ENCODE results near the gene PNMA8C.
"Not testable (repeated sequence)": the region's sequence is repeated elsewhere in the genome, so short reads cannot be mapped to it uniquely, and the experiment has no call there.

The PNMA8C gene

DNA sequence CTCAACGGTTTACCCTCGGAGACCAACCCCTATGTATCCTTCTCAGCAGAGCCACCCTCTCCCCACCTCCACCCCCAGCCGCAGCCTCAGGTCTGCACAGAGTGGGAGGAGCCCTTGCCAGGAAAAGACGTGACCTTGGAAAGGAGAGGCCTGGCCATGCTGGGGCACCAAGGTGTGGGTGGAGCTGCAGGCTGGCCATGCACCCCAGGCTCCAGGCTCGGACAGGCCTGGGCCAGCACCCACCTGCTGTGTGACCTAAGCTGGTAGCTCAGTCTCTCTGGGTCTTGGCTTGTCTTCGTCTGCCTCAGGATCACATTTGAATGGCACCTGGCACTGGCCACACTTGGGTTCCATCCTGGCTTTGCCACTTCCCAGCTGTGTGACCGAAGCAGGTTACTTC is 44.9 kb downstream of the PNMA8C start:
- Histone ChIP-seq H3K9ac (ENCODE audit: low read depth in 1 of 2, low read length in 2 of 2) (no peak overlapping the region), H3K27ac (ENCODE audit: low read depth in 2 of 2, low read length in 2 of 2) (no peak overlapping the region), H3K27me3 (ENCODE audit: control insufficient read depth in 2 of 2, insufficient read depth in 2 of 2, low read length in 2 of 2) (no peaks in the 10 kb centered on the region), H3K9me3 (ENCODE audit: control insufficient read depth in 2 of 2, low read length in 2 of 2) (no peaks in the 10 kb centered on the region), H3K36me3 (ENCODE audit: control insufficient read depth in 2 of 2, insufficient read depth in 2 of 2, low read length in 2 of 2) (peaks cover 62 to 67% of the 10 kb centered on the region in 2 donors), H3K4me3 (ENCODE audit: low read length in 2 of 2) (no peak overlapping the region), H3K4me1 (ENCODE audit: control insufficient read depth in 2 of 2, insufficient read depth in 2 of 2, low read length in 2 of 2) (no peaks in the 10 kb centered on the region)

DNA sequence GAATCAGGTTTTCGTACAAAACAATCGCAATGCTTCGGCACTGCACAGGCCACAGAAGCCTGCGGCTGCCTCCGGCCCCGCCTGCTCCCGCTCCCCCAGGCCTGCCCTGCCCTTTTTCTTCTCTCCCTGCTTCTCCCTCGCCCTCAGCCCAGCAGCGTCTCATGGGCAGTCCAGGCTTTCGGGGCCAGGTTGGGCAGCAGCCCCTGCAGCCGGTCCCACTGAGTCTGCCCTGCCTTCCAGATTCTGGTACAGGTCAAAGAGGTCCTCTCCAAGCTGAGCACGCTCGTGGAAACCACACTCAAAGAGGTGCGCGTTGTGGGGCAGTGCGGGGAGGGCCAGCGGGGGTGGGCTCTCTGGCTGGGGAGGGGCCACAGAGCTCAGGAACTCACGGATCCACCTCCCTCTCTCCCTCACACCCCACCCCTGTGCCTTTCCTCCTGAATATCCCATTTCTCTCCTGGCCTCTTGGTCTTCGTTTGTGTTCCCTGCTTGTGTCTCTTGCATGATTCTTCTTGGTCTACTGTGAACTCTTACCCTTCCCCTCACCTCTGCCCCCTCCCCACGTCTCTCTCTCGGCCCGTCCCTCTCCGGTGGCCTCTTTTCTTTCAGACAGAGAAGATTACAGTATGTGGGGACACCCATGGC is 45.4 kb downstream of the PNMA8C start:
- Histone ChIP-seq H3K9me3 (ENCODE audit: control insufficient read depth in 2 of 2, low read length in 2 of 2) (no peaks in the 10 kb centered on the region), H3K27ac (ENCODE audit: low read depth in 2 of 2, low read length in 2 of 2) (no peak overlapping the region), H3K4me3 (ENCODE audit: low read length in 2 of 2) (no peak overlapping the region), H3K36me3 (ENCODE audit: control insufficient read depth in 2 of 2, insufficient read depth in 2 of 2, low read length in 2 of 2) (peaks cover 57 to 62% of the 10 kb centered on the region in 2 donors), H3K9ac (ENCODE audit: low read depth in 1 of 2, low read length in 2 of 2) (no peak overlapping the region), H3K4me1 (ENCODE audit: control insufficient read depth in 2 of 2, insufficient read depth in 2 of 2, low read length in 2 of 2) (no peaks in the 10 kb centered on the region), H3K27me3 (ENCODE audit: control insufficient read depth in 2 of 2, insufficient read depth in 2 of 2, low read length in 2 of 2) (no peaks in the 10 kb centered on the region)

DNA sequence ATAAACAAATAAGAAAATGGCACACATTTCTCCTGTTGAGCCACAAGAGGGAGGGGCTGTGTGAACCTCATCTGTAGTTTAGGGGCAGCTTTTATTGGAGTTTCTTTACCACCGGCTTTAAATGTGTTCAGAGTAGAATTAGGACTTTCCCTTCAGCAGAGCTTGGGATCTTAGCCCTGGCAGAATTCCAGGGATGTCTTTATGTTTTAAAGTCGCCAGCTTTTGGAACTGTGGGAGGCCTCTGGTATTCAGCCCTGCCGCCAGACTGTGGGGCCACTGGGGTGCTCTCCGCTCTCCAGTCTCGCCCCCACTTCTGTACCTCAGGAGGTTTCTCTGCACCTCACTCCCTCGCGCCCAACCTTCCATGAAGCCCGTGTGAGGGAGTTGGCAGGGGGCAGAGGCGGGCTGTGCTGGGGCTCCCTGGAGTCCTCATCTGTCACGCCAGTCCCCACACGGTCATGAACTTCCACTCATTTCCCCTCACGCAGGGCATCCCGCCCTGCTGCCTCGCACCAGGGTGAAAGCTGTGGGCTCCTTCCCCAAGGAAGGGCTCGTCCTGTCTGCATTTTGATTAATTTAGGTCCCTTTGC is 46.9 kb downstream of the PNMA8C start:
- Histone ChIP-seq H3K9ac (ENCODE audit: low read depth in 1 of 2, low read length in 2 of 2) (no peak overlapping the region), H3K27ac (ENCODE audit: low read depth in 2 of 2, low read length in 2 of 2) (no peak overlapping the region), H3K4me3 (ENCODE audit: low read length in 2 of 2) (no peak overlapping the region), H3K4me1 (ENCODE audit: control insufficient read depth in 2 of 2, insufficient read depth in 2 of 2, low read length in 2 of 2) (no peaks in the 10 kb centered on the region), H3K9me3 (ENCODE audit: control insufficient read depth in 2 of 2, low read length in 2 of 2) (no peaks in the 10 kb centered on the region), H3K27me3 (ENCODE audit: control insufficient read depth in 2 of 2, insufficient read depth in 2 of 2, low read length in 2 of 2) (no peaks in the 10 kb centered on the region), H3K36me3 (ENCODE audit: control insufficient read depth in 2 of 2, insufficient read depth in 2 of 2, low read length in 2 of 2) (peaks cover 55 to 59% of the 10 kb centered on the region in 2 donors)

DNA sequence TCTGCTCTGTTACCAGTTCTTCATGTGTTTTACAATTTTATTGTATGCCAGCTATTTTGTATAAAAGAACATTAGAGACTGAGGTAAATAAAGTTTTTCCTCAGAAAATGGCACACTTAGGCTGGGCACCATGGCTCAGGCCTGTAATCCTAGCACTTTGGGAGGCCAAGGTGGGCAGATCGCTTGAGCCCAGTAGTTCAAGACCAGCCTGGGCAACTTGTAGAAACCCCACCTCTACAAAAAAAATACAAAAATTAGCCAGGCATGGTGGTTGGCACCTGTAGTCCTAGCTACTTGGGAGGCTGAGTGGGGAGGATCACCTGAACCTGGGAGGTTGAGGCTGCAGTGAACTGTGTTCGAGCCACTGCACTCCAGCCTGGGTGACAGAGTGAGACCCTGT is 47.4 kb downstream of the PNMA8C start:
- Histone ChIP-seq H3K4me3 (ENCODE audit: low read length in 2 of 2) (no peak overlapping the region), H3K9ac (ENCODE audit: low read depth in 1 of 2, low read length in 2 of 2) (no peak overlapping the region), H3K4me1 (ENCODE audit: control insufficient read depth in 2 of 2, insufficient read depth in 2 of 2, low read length in 2 of 2) (no peaks in the 10 kb centered on the region), H3K9me3 (ENCODE audit: control insufficient read depth in 2 of 2, low read length in 2 of 2) (no peaks in the 10 kb centered on the region), H3K27me3 (ENCODE audit: control insufficient read depth in 2 of 2, insufficient read depth in 2 of 2, low read length in 2 of 2) (no peaks in the 10 kb centered on the region), H3K27ac (ENCODE audit: low read depth in 2 of 2, low read length in 2 of 2) (no peak overlapping the region), H3K36me3 (ENCODE audit: control insufficient read depth in 2 of 2, insufficient read depth in 2 of 2, low read length in 2 of 2) (peaks cover 60 to 62% of the 10 kb centered on the region in 2 donors)

DNA sequence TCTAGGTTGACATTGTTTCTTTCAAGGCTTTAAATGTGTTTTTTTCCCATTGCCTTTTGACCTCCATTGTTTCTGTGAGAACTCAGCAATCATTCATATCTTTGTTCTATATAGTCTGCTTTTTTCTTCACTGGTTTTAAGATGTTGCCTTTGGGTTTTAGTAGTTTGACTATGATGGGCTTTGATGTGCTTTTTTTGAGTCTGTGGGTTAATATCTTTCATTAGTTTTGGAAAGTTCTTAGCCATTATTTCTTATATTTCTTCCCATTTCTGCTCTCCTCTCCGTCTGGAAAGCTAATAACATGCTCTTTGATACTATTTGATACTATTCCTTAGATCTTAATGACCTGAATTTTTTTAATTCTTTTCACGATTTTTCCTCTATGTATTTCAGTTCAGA is 48.0 kb downstream of the PNMA8C start:
- Histone ChIP-seq H3K36me3 (ENCODE audit: control insufficient read depth in 2 of 2, insufficient read depth in 2 of 2, low read length in 2 of 2) (peaks cover 60 to 62% of the 10 kb centered on the region in 2 donors), H3K4me3 (ENCODE audit: low read length in 2 of 2) (no peak overlapping the region), H3K4me1 (ENCODE audit: control insufficient read depth in 2 of 2, insufficient read depth in 2 of 2, low read length in 2 of 2) (no peaks in the 10 kb centered on the region), H3K27me3 (ENCODE audit: control insufficient read depth in 2 of 2, insufficient read depth in 2 of 2, low read length in 2 of 2) (no peaks in the 10 kb centered on the region), H3K9ac (ENCODE audit: low read depth in 1 of 2, low read length in 2 of 2) (no peak overlapping the region), H3K27ac (ENCODE audit: low read depth in 2 of 2, low read length in 2 of 2) (no peak overlapping the region), H3K9me3 (ENCODE audit: control insufficient read depth in 2 of 2, low read length in 2 of 2) (no peaks in the 10 kb centered on the region)

DNA sequence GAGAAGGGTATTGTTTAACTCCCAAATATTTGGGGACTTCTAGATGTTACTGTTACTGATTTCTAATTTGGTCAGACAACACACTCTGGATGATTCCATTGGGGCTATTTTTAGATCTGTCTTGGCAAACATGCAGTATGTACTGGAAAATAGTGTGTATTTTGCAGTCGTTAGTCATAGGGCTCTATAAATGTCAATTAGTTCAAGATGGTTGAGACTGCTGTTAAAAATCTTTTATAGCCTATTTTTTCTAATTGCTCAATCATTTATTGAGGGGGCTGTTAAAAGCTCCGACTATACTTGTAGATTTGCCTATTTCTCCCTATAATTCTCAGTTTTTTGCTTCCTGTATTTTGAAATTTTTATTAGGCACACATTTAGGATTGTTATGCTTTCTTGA is 50.5 kb downstream of the PNMA8C start:
- H3K4me1 ChIP-seq (ENCODE audit: control insufficient read depth in 2 of 2, insufficient read depth in 2 of 2, low read length in 2 of 2), result peaks cover 11 to 13% of the 10 kb centered on the region in 2 donors

DNA sequence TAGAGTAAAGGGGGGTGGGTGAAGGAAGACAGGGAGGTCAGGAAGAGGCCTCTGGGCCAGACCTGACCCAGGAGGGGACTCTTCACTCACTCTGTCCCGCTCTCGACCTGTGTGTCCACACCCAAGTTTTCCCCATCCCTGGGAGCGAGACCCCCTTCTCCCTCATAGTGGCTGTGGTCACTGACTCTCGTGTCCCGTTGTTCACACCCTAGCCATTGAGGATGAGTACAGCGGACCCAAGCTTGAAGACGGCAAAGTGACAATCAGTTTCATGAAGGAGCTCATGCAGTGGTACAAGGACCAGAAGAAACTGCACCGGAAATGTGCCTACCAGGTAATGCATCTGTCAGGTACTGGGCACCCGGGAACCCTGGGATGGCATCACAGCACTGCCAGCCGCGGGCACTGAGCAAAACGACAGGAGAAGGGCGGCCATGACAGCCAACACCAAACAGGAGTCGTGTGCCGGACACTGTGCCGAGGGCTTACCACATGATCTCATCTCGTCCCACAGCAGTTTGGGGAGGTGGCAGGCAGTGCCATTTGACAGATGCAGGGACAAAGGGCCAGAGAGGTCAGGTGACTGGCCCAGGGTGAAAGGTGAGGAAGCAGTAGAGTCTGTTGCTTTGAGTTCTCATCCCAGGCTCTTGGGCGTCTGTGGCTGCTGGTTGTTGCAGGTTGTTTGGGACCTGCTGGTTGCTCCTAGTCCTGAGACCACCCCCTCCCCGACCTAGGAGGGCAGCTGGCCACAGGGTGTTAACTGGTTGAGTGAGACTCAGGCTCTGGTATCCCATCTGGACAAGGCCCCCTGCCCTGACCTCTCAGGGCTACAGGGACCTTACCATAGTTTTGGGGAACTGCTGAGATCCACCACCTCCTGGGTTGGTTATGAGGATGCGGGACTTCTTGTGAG is 52.2 kb downstream of the PNMA8C start:
- Histone ChIP-seq H3K27ac (ENCODE audit: low read depth in 2 of 2, low read length in 2 of 2) (no peak overlapping the region), H3K4me1 (ENCODE audit: control insufficient read depth in 2 of 2, insufficient read depth in 2 of 2, low read length in 2 of 2) (peaks cover 18% of the 10 kb centered on the region in 2 donors)

More for the DNA sequence above, 50.5 kb downstream of the PNMA8C start:
- Histone ChIP-seq H3K9ac (ENCODE audit: low read depth in 1 of 2, low read length in 2 of 2) (no peak overlapping the region), H3K9me3 (ENCODE audit: control insufficient read depth in 2 of 2, low read length in 2 of 2) (no peaks in the 10 kb centered on the region), H3K27me3 (ENCODE audit: control insufficient read depth in 2 of 2, insufficient read depth in 2 of 2, low read length in 2 of 2) (no peaks in the 10 kb centered on the region), H3K4me3 (ENCODE audit: low read length in 2 of 2) (no peak overlapping the region), H3K27ac (ENCODE audit: low read depth in 2 of 2, low read length in 2 of 2) (peak overlapping the region in 1 of 2 donors; percentile 26), H3K36me3 (ENCODE audit: control insufficient read depth in 2 of 2, insufficient read depth in 2 of 2, low read length in 2 of 2) (peaks cover 42 to 47% of the 10 kb centered on the region in 2 donors)

DNA sequence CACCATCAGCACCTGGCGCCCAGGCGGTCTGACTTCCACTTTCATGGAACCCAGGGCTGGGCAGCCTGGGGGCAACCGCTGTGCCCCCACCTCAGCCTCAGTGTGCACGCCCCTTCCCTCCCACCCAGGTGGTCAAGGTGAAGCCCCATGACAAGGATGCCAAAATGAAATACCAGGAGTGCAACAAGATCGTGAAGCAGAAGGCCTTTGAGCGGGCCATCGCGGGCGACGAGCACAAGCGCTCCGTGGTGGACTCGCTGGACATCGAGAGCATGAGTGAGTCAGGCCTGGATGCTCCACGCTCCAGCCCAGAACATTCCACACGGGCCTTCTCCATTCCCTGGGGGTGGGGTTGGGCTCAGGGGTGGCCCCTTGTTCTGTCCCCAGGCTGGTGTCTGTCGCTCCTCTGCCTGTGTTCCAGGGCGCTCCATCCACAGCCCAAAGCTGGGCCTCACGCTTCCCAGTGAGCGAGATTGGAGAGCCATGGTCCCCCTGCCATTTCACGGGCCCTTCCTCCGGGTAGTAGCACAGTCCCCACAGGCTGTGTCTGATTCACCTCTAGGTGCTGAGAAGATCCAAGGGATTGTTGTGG is 53.2 kb downstream of the PNMA8C start:
- Histone ChIP-seq H3K36me3 (ENCODE audit: control insufficient read depth in 2 of 2, insufficient read depth in 2 of 2, low read length in 2 of 2) (peaks cover 28 to 34% of the 10 kb centered on the region in 2 donors), H3K4me1 (ENCODE audit: control insufficient read depth in 2 of 2, insufficient read depth in 2 of 2, low read length in 2 of 2) (peaks cover 18% of the 10 kb centered on the region in 2 donors)
- not testable (repeated sequence) for H3K4me3 ChIP-seq (ENCODE audit: low read length in 2 of 2); H3K9ac ChIP-seq (ENCODE audit: low read depth in 1 of 2, low read length in 2 of 2); H3K27ac ChIP-seq (ENCODE audit: low read depth in 2 of 2, low read length in 2 of 2); H3K9me3 ChIP-seq (ENCODE audit: control insufficient read depth in 2 of 2, low read length in 2 of 2); H3K27me3 ChIP-seq (ENCODE audit: control insufficient read depth in 2 of 2, insufficient read depth in 2 of 2, low read length in 2 of 2)

More for the DNA sequence above, 52.2 kb downstream of the PNMA8C start:
- no peak overlapping the region for H3K9ac ChIP-seq (ENCODE audit: low read depth in 1 of 2, low read length in 2 of 2)
- peaks cover 35 to 36% of the 10 kb centered on the region in 2 donors for H3K36me3 ChIP-seq (ENCODE audit: control insufficient read depth in 2 of 2, insufficient read depth in 2 of 2, low read length in 2 of 2)
- no peaks in the 10 kb centered on the region for H3K27me3 ChIP-seq (ENCODE audit: control insufficient read depth in 2 of 2, insufficient read depth in 2 of 2, low read length in 2 of 2)
- no peak overlapping the region for H3K4me3 ChIP-seq (ENCODE audit: low read length in 2 of 2)
- no peaks in the 10 kb centered on the region for H3K9me3 ChIP-seq (ENCODE audit: control insufficient read depth in 2 of 2, low read length in 2 of 2)

All from mucosa of rectum (tissue), 2 donors.